GM18907 (cell line): Measurements from ENCODE around the gene ZNF579.

Experiments used
- ATAC-seq: cut with Tn5 transposase; IDR thresholded peaks from one replicate; pipeline ENCODE4 v1.9.1; 2021; ENCODE audit warnings: mild to moderate bottlenecking, moderate library complexity; ENCODE audit not compliant: unreplicated experiment

The ZNF579 gene

GRCh38 chr19:55611983-55612645, 31.5 kb upstream of the ZNF579 start:
- ATAC-seq = no peak

- no peak for ATAC-seq
These were observed 30.8 kb upstream of the ZNF579 start for GRCh38 chr19:55611300-55611982.

- ATAC-seq = no peak
These were observed 28.7 kb upstream of the ZNF579 start for GRCh38 chr19:55609326-55609725.

- no peak for ATAC-seq
These were observed 26.2 kb upstream of the ZNF579 start for GRCh38 chr19:55606817-55607216.

- no peak for ATAC-seq
These were observed 25.8 kb upstream of the ZNF579 start for GRCh38 chr19:55606471-55606787.

- ATAC-seq = peak; percentile 34
These were observed 25.2 kb upstream of the ZNF579 start, which contains the start of gene ZNF865 for GRCh38 chr19:55605637-55606470. TSS of gene ZNF865 (plus strand) at chr19:55605647. CDS start at chr19:55613619, 7,972 bp downstream.

- peak; percentile 72 for ATAC-seq
These were observed 24.6 kb upstream of the ZNF579 start for GRCh38 chr19:55605207-55605636.

- no peak for ATAC-seq
These were observed 23.1 kb upstream of the ZNF579 start for GRCh38 chr19:55603581-55604292.

- ATAC-seq = no peak
These were observed 22.5 kb upstream of the ZNF579 start for GRCh38 chr19:55603115-55603514.

GRCh38 chr19:55602104-55603001, 21.7 kb upstream of the ZNF579 start:
- no peak for ATAC-seq

GRCh38 chr19:55601084-55601483, 20.4 kb upstream of the ZNF579 start:
- no peak for ATAC-seq

GRCh38 chr19:55600662-55601028, 20.0 kb upstream of the ZNF579 start:
- no peak for ATAC-seq

- ATAC-seq = peak; percentile 54
These were observed 19.4 kb upstream of the ZNF579 start, which contains the start of gene ZNF524 for GRCh38 chr19:55599842-55600661. TSS of gene ZNF524 (plus strand) at chr19:55600288. CDS start at chr19:55602113, 1,825 bp downstream.

GRCh38 chr19:55599468-55599841, 18.8 kb upstream of the ZNF579 start, which contains the start of gene FIZ1:
TSS of gene FIZ1 (minus strand) at chr19:55599517. CDS start at chr19:55597865, 1,652 bp downstream.
- ATAC-seq = peak; percentile 57

- peak; percentile 57 for ATAC-seq
These were observed 18.2 kb upstream of the ZNF579 start for GRCh38 chr19:55598719-55599467.

GRCh38 chr19:55598034-55598433, 17.4 kb upstream of the ZNF579 start:
- ATAC-seq = no peak

- ATAC-seq = no peak
These were observed 16.9 kb upstream of the ZNF579 start for GRCh38 chr19:55597501-55597921.

GRCh38 chr19:55596304-55596703, 15.7 kb upstream of the ZNF579 start:
- ATAC-seq = no peak
